NB4 (cell line): ENCODE measurements around the gene SLC23A1.

Source experiments
- TF ChIP-seq, protein P1 (sequence below): IDR thresholded peaks from one replicate; pipeline ENCODE4 v1.5.1; 2012; ENCODE audit warnings: low read depth, low read length
- TF ChIP-seq, protein P2 (sequence below): IDR thresholded peaks from 2 replicates; pipeline ENCODE4 v1.6.1; 2011; ENCODE audit warnings: low read depth, low read length

DNA sequence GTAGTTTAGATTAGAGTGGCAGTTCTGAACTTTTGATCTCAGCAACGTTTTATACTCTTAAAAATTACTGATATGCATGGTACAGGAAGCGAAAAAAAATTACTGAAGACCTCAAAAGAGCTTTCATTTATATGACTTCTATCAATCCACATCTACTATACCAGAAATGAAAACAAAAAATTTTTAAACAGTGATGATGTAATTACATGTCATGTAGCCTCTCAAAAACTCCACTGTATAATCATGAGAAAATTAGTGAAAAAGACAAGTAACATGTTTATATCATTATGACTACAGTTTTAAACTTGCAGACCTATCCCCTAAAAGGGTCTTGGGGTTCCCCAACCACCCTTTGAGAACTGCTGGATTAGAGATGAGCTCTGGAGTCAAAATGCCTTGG, 46.9 kb upstream of the SLC23A1 start:
- TF ChIP-seq, protein P1, sequence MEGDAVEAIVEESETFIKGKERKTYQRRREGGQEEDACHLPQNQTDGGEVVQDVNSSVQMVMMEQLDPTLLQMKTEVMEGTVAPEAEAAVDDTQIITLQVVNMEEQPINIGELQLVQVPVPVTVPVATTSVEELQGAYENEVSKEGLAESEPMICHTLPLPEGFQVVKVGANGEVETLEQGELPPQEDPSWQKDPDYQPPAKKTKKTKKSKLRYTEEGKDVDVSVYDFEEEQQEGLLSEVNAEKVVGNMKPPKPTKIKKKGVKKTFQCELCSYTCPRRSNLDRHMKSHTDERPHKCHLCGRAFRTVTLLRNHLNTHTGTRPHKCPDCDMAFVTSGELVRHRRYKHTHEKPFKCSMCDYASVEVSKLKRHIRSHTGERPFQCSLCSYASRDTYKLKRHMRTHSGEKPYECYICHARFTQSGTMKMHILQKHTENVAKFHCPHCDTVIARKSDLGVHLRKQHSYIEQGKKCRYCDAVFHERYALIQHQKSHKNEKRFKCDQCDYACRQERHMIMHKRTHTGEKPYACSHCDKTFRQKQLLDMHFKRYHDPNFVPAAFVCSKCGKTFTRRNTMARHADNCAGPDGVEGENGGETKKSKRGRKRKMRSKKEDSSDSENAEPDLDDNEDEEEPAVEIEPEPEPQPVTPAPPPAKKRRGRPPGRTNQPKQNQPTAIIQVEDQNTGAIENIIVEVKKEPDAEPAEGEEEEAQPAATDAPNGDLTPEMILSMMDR: no peak
- TF ChIP-seq, protein P2, sequence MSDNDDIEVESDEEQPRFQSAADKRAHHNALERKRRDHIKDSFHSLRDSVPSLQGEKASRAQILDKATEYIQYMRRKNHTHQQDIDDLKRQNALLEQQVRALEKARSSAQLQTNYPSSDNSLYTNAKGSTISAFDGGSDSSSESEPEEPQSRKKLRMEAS: no peak
